Endothelial cell of umbilical vein (primary cell): ENCODE measurements around the gene ANKDD1A.

Experiments
- CTCF ChIP-seq, 2 donors: IDR thresholded peaks; 1 replicate in 1 of 2; 2 replicates in 1 of 2; pipeline ENCODE4 v1.5.1; 2011; ENCODE audit warnings: low read length in 2 of 2, mild to moderate bottlenecking in 2 of 2, moderate library complexity in 2 of 2, control low read depth in 1 of 2, inconsistent platforms in 1 of 2, low read depth in 1 of 2; ENCODE audit not compliant: insufficient read depth in 1 of 2; ENCODE audit errors: extremely low read depth in 1 of 2
- EZH2 ChIP-seq: IDR thresholded peaks from 2 replicates; pipeline ENCODE4 v1.6.1; 2012; ENCODE audit warnings: borderline replicate concordance, low read depth, mild to moderate bottlenecking, moderate library complexity, low read length, inconsistent platforms; ENCODE audit not compliant: severe bottlenecking
- JUN ChIP-seq: IDR thresholded peaks from 2 replicates; pipeline ENCODE4 v1.6.1; 2011; ENCODE audit warnings: borderline replicate concordance, low read depth; ENCODE audit not compliant: insufficient read length, insufficient read depth
- MAX ChIP-seq: IDR thresholded peaks from 2 replicates; pipeline ENCODE4 v1.6.1; 2011; ENCODE audit not compliant: insufficient read depth, insufficient read length
- MYC ChIP-seq: IDR thresholded peaks from one replicate; pipeline ENCODE4 v1.6.1; 2011; ENCODE audit warnings: mild to moderate bottlenecking, low read depth, low read length
- POLR2A ChIP-seq: IDR thresholded peaks from 2 replicates; pipeline ENCODE4 v1.6.1; 2012; ENCODE audit warnings: low read depth, mild to moderate bottlenecking, control low read depth, low read length
- POLR2AphosphoS5 ChIP-seq: IDR thresholded peaks from 2 replicates; pipeline ENCODE4 v1.6.1; 2012; ENCODE audit warnings: low read depth, mild to moderate bottlenecking, control low read depth, low read length, moderate library complexity; ENCODE audit not compliant: insufficient read depth

GRCh38 chr15:64865126-64865997 lies 46.3 kb upstream of the ANKDD1A start:
- TF ChIP-seq CTCF (IDR thresholded peaks at IDR 0.05; ENCODE audit: extremely low read depth in 1 of 2, insufficient read depth in 1 of 2, low read depth in 1 of 2, low read length in 2 of 2) (no peak), POLR2A (no peak), EZH2 (no peak), JUN (no peak), MAX (no peak), MYC (no peak), POLR2AphosphoS5 (no peak)
